Right ventricle myocardium inferior (tissue), 1 donor: ENCODE measurements around the gene PARK7. TPM values are rescaled to one million over a fixed set of nuclear protein-coding genes. Genes with fewer than 3 reads are reported as not detected.

Experiments used
- ATAC-seq: fragments of 200-7000 bp; cut with Tn5 transposase; one replicate; pipeline ENCODE4 v1.9.1; 2020; ENCODE audit warnings: mild to moderate bottlenecking, moderate library complexity
- DNase-seq: peaks from one replicate; pipeline ENCODE4 v3.0.0; 2021; ENCODE audit errors: missing footprints
- intact Hi-C: fragments of 100-400 bp; cut with DNase I; formaldehyde crosslinking; loops from one replicate; pipeline ENCODE4 v1.11.0; 2022
- total RNA-seq: library from RNA; stranded (reverse); fragmentation: NEBNext Ultra II Directional; extraction: Animal tissue kit (Norgen Biotek cat#: 25700); gene quantifications from one replicate; pipeline ENCODE4 v1.2.1, GENCODE V29; 2021
- donor health status: DM: no; HTN: yes; CAD: no; lungs with severe emphysema.

The PARK7 gene
- total RNA-seq, 1 donor from 2014 or later: 372 TPM

DNA sequence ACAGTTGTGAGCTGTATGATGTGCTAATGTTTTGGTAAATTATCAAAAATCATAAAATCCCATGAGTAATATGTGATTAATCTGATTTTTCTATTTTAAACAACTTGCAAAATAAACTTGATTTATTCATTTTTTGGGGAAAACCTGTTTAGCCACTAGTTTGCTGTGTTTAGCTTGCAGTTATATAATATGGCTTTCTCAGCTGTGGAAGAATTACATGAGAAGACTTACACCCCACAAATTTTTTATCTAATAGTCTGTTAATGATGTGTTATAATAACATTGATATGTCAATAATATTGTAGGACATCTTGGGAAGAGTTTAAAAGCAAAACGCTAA lies 67.0 kb downstream of the PARK7 start:
- intact Hi-C loops: loop anchor here (5.0 kb wide), 2 partner anchors 189 to 209 kb away; no protein-coding TSS in a partner anchor
- no peak for ATAC-seq
- no peak for DNase-seq

DNA sequence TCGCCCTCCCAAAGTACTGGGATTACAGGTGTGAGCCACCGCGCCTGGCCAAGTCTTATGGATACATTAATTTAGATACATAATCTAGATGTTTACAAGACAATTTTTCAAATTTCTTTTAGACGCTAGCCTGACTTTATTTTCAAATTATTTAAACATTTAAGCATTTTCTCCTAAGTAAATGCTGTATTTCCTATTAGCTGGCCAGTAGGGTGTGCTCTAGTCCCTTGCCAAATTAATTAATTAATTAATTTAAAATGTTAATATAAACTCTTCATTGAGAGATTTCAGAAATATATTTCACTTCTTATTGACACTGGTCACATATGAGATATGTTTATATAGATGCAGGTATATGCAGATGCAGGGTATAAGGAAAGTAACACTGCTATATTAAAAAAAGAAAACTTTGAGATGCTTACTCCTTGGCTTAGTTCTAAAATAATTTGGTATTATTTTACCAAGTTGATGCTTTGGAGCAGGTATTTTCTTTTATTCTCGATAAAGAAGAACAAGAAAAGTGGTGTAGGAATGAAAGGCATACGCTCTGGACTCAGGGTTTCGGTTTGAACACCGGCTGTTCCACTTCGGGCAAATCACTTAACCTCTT lies 69.8 kb downstream of the PARK7 start:
- ATAC-seq (no peak), DNase-seq (no peak)
- intact Hi-C loops: no loop called here

DNA sequence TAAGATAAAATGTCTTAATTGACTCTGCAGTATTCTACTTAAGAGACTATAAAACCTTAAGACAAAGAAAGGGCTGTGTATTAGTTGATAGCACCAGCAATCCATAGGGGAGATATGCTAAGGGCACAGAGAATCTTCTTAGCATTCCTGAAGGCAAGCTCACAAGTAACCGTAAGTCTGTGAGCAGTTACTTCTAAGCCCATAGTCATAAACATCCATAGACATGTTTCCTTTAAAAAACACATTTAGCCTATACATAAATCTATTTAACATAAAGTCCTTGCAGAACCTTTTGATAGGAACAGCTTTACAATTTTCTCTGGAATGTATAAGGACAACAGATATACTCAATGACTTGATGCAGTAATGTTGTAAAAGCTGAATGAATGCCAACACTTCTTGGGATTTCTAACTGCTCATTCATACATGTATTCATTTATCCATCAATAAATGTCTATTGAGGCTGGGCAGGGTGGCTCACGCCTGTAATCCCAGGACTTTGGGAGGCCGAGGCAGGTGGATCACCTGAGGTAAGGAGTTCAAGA lies 70.9 kb downstream of the PARK7 start:
- intact Hi-C loops: no loop called here
- ATAC-seq: no peak

DNA sequence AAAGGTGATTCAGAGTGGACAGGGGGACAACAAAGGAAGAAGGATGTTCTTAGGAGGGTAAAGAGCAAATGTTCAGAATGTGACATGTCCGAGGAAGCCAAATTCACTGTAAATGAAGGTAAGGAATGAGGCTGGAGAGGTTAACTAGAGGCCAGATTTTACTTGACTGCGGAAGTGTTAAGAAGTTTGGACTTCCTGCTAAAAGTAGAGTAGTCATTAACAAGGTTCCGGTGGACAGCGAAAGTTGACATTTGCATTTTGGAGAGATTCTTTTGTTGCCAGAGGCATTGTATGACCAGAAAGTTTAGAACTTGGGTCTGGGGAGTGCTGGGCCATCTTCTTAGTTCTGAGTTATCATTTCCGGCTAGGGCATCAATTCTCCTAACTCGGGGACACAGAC lies 71.8 kb downstream of the PARK7 start:
- DNase-seq (no peak), ATAC-seq (no peak)
- intact Hi-C loops: no loop called here

More for the DNA sequence above, 70.9 kb downstream of the PARK7 start:
- DNase-seq: no peak

Other genes with a start within 250 kb of the PARK7 start
- 68.6 TPM for gene VAMP3, start 190.4 kb upstream of the PARK7 start, total RNA-seq
- gene PER3, start 177.4 kb upstream of the PARK7 start, total RNA-seq: 15.4 TPM
- gene UTS2, start 108.6 kb upstream of the PARK7 start, total RNA-seq: not detected
- gene TNFRSF9, start 20.9 kb upstream of the PARK7 start, total RNA-seq: not detected
- gene ERRFI1, start 64.6 kb downstream of the PARK7 start, total RNA-seq: 12.8 TPM